GM21576 (cell line): ENCODE data around the gene SARNP.
A peak's percentile ranks its signal among the peaks of the same experiment; 100 is the strongest.

Experiments used
- ATAC-seq: cut with Tn5 transposase; IDR thresholded peaks from one replicate; pipeline ENCODE4 v1.9.1; 2021; ENCODE audit warnings: mild to moderate bottlenecking, moderate library complexity; ENCODE audit not compliant: unreplicated experiment

The SARNP gene

DNA sequence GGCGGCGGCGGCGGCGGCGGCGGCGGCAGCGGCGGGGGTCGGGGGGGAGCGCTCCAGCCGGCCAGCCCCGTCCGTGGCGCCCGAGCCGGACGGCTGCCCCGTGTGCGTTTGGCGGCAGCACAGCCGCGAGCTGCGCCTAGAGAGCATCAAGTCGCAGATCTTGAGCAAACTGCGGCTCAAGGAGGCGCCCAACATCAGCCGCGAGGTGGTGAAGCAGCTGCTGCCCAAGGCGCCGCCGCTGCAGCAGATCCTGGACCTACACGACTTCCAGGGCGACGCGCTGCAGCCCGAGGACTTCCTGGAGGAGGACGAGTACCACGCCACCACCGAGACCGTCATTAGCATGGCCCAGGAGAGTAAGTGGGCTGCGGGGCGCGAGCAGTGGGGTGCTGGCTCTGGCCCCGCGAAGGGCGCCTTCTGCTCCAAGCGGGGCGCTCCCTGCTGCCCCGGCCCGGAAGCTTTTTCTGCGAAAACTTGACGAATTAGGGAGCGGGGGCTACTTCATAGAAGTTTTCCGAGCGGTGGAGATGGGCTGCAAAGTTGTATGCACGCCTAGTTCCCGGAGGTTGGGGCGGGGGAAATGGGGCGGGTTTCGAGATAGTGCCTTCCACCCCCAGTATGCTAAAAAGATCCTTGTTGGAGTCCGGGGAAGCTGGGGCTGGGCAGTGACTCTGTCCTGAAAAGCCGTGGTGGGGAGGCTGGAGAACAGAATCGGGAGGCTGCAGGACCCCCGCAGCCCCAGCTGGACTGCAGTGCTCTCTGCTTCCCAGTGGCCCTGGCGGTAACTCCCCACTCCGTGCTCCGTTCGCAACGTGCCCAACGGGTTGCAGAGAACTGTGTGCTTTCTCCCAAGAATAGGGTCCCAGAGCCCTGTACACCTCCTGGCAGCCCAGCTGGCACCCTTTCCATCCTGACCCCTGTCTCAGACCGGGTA lies 73.9 kb downstream of the SARNP start:
- ATAC-seq: peak; percentile 37

DNA sequence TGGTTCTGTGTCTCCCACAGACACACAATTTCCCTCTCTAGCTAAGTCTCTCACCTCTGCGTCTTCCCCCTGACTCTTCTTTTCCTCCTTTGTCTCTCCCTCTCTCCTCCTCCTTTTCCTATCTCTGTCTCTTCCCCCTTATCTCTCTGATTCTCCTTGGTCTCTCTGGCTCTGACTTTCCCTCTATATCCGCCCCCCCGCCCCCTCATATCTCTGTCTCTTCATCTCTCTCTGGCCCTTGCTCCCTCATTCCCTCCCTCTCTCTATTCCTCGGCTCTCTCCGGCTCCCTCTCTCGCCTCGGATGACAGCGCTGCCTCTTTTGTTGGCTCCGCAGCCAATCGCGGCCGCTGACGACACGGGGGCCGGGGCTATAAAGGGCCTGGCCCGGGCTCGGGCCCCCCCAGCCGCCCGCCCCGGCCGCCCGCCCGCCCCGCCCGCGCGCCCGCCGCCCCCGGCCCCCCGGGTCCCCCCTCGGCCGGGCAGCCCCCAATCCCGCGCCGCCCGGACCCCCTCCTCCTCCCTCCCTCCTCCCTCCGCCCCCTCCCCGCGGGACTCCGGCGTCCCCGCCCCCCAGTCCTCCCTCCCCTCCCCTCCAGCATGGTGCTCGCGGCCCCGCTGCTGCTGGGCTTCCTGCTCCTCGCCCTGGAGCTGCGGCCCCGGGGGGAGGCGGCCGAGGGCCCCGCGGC lies 74.7 kb downstream of the SARNP start, which contains the start of gene GDF11:
Gene GDF11, plus strand, starts transcription at position 404 of the 687 bp plus-strand sequence. Its CDS starts 195 bp downstream, at position 599.
- peak; percentile 29 for ATAC-seq

DNA sequence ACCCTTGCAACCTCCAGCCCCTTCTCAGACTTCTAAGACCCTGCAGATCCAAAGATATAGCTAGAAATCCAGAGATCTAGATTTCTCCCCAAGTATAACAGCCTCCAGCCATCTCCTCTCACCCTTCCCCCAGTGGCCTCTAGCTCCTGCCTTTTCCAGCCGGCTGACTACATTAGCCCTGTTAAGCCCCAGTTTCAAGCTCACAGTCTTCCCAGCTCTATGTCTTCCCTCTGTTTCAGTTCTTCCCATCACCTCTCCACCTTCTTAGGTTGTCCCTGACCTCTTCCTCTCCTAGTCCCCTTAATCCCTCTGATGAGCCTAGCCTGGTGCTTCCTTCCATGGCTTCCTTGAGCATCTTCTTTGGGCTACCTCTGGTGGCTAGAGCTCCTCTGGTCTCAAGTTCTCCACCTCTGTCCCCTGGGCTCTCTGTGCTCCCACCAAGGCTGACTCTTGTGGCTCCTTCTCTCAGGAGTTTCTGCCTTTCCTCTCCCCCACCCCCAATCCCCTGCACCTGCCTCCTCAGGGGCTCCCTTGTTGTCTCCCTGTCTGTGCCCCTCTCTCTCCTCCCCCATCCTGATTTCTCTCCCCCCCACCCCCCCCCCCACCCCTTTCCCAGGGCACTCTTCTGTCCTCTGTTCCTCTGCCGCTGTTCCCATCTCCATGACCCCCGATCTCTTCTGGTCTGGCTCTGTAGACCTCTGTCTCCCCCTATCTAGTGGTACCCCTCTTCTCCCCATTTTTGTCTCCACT lies 75.4 kb downstream of the SARNP start:
- ATAC-seq: no peak

DNA sequence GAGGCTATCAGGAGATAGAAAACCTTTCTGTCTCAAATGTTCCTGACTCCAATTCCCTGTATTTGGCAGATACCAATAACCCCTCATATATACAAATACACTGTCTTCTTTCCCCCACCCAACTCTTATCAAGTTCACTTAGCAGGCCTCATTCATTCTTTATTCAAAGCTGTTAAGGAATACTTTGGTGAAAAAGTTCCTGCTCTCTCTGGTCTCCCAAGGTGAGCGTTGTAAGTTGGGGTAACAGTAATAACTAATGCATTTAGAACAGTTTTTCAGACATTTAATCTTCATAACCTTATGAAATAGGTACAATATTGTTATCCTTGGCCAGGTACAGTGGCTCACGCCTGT lies 78.5 kb downstream of the SARNP start:
- ATAC-seq: no peak

DNA sequence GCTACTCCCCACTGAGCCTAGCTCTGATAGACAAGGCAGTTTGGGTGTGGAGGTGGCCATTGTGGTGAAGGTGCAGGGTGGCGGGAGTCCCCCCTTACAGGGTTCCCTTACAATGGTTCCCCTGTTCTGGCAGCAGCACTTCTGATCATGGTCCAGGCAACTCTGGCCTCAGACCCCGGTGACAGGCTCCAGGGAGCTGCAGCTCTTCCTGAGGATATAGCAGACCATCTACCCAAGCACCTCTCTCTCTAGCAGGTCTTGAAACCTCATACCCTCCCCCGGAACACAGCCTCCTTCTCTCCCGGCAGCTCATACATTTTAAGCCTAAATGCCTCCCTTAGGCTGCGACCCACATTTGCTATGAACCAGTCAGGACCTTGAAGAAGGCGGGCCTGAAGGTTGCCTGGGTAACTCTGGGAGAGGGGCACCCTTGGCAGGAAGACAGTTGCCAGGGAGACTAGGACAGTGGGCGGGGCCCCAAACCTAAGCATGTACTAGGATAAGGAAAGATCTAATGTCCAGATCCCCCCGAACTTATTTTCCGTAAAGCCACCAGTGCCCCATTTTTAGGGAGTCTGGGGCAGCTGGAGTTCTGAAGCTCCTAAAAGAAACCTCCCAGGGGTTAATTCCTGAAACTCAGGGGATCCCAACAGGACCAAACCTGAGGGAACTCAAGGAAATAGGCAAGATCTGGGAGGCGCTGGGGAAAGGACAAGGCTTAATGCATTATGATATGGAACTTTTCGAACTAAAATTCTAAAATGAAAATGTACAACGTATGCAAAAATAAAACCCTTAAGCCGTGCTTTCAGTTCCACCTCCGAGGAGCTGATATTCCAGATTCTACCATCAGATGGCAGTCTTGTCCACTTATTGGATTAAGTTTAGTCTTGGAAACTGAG lies 79.2 kb downstream of the SARNP start:
- peak; percentile 86 for ATAC-seq

DNA sequence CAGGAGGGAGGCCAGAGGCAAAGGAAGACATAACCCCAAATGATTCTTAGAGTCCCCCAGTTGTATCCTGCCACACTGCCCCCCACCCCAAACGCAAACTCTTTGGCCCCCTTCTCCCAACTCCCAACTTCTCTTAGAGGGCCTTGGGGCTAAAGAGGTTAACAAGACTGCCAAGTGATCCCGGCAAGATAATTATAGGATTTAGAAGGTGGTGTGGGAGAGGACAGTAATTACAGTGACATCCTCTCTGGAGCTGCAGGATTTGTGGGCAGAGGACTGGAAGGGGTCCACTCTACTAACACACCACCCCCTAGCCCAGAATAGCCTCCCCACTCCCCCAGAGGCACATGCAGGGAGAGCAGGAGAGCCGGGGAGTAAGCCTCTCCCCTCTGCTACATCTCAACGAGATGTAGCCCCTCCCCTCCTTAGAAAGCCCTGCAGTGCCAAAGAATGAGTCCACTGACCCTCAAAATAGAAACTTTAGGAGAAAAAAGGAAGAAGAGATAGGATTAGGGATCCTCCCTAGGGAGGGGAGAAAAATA lies 79.9 kb downstream of the SARNP start:
- ATAC-seq: no peak

DNA sequence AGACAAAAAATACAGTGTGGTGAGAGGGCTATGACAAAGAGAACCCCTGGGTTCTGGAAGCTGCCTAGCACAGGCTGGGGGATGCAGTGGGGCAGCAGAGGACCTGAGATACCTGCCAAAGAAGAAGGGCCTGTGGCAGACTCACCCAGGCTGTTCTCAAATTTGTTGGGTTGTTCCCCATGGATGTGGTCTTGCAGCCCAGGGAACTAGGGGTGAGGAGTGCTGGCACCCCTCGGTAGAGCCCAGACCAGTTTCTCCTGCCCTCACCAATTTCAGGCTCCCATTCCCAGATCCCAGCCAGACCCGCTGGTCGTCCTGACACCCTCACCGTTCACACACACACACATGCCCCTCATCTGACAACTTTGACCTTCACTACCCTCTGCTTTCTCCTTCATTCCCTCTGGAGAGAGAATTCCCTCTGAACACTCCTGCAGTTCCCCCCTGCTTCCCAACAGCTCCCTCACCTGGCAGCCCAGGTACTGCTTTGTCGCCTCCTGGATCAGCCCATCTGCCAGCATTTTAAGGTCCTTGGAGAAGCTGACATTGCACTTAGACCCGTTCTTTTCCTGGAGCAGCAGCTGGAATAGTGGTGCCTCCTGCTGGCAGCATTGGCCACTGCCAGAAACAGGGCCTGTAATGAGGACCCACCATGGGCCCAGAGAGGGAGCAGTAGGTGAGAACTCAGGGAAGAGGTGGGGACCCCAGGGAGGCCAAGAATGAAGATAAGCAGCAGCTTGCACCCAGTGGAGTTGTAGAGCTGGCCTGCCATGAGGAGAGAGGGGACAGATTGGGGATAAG lies 80.5 kb downstream of the SARNP start:
- peak; percentile 43 for ATAC-seq

DNA sequence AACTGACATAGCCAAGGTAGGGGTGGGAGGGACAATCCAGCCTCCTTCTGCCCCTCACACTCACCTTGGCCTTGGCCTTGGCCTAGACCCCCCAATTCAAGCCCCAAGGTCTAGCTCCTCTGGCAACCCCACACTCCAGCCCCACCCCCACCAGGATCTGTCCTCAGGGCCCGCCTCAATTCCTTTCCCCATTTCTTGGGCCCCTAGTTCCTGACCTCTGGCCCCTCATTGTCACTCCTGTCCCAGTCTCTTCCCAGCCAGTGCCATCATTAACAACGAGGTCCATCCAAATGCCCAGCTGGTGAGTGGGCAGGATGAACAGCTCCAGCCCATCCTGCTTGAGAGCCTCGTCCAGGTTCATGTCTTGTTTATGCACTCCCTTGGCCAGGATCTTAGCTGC lies 81.4 kb downstream of the SARNP start:
- no peak for ATAC-seq

DNA sequence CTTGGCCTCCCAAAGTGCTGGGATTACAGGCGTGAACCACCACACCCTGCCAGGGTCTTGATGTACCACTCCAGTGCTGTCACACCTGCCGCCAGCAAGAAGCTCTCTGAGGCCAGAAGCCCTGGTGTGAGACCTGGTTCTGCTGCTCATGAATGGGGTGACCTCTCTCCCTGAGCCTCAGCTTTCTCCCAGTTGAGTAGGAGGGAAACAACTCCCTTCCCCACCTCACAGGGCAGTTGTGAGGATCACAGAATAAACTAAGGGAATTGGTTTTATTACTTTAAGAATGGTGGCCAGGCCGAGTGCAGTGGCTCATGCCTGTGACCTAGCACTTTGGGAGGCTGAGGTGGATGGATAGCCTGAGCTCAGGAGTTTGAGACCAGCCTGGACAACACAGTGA lies 82.9 kb downstream of the SARNP start:
- ATAC-seq: no peak

DNA sequence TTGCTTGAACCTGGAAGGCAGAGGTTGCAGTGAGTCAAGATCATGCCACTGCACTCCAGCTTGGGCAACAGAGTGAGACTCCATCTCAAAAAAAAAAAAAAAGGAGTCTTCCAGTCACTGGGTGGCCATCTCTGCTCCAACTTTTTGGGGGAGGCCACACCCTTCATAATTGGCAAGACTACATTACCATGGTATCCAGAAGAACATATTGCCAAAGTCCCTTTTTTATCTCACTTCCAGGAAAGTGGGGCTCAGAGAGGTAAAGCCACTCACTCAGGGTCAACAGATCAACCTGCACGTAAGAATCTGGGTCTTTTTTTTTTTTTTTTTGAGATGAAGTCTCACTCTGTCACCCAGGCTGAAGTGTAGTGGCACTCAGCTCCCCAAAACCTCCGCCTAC lies 83.7 kb downstream of the SARNP start:
- no peak for ATAC-seq

DNA sequence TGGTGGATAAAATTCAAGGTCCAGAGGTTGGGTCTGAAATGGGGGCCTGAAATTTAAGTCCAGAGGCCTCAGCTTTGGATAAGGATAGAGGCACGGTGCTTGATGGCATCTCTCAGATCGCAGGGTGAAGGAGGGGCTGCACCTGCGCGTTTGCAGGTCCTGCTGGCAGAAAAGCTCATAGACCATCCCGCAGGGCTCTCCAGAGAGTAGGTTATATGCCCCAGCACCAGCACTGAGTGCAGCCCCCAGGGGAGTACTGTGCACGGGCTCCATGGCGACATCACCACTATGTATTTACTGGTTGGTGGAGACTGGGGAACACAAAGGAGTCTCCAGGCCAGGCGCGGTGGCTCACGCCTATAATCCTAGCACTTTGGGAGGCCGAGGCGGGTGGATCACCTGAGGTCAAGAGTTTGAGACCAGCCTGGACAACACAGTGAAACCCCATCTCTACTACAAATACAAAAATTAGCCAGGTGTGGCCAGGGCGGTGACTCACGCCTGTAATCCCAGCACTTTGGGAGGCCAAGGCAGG lies 84.4 kb downstream of the SARNP start:
- ATAC-seq: no peak

DNA sequence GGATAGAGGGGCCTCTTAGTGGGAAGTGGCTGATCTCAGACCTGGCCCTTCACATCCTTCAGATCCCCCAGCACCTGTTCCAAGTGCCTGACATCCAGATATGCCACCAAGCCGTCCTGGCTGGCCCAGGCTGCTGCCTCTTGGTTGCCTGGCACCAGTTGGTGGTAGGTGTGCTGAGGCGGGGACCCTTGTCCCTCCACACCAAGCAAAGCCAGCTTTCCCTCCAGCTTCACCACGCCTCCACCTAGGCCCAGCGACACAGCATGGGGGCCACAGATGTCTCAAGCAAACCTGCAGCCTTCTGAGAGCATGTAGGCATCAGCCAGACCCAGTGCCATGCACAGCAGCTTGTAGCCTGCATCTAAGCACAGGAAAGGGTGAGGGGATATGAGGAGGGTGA lies 85.2 kb downstream of the SARNP start:
- ATAC-seq: no peak

DNA sequence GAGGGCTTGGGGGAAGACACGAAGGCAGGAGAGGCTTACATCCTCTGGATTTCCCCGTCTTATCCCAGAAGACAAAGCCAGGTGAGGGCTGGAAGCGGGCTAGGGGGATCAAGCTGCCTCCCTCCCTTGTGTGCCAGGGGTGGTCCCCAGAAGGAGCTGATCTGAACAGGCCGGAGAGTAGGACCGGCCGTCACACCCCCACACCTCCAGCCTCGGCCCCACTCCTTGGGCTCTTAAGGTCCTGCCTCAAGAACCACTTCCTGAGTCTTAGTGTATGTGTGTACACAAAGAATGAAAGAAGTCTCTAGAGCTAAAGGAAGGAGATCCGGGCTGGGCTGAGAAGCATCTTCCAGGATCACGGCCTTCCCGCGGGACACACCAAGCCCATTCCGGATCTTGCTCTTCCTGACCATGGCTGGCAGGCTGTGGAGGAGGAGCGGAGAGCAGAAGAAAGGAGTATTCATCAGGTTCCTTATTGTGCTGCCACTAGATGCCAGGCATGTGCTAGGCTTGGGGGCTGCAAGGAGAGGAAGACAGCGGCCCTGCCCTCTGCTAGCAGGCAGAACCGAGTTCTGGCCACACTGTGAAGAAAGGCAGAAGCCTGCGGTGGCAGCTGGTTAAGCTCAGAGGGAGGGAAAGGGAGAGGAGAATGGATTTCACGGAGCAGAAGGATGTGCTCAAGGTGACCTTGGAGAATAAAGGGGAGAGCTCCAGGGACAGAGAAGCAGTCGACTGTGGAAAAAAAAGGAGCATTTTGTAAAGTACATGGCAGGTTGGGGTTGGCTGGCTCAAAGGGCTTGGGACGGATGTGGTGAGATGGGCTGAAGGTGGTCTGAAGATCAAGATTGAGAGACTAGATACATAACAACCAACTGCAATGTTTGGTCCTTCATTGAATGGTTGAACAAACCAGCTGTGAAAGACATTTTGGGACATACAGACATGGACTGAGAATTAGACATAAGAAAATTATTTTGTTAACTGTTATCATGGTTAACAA lies 87.4 kb downstream of the SARNP start:
- peak; percentile 31 for ATAC-seq

DNA sequence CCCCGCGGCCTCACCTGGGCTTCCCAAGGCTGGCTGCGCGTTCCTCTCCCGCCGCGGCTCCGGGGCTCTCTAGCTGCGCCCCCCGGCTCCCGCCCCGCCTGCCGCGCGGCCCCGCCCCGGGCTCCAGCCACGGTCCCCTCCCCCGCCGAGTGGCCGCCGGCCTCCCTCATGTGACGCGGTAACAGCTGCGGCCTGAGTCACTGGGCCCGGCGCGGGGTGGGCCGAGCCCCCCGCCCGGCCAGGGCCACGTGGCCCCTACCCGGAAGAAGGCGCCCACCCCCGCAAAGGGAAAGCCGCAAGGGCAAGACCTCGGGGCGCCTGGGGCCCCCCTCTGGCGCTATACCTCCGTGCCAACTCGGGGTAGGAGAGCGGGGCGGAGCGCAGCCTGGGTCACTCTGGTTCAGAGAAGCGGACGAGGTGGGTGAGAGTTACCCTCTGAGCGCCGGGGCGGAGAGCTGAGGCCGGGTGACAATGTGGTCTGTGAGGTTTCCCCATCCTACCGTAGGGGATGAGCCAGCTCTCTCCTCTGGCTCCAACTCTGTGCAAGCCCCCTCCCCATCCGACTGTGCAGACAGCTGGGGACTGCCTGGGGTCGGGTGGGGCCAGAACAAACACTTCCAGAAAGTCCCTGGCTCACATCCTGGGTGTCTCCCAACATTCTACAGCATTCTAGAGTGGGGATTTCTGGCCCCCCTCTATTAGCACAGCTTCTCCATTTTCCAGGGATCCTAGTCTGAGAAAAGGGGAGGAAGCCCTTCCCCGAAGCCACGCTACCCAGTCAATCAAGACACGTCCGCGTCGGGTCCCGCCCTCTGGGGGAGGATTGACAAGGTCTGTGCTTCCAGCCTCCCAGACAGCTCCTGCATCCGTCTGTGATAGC lies 88.3 kb downstream of the SARNP start, which contains the start of gene CD63:
Gene CD63, minus strand, starts transcription at position 71 of the 880 bp plus-strand sequence. CDS start 668 bp downstream, outside the sequence.
- ATAC-seq: peak; percentile 68

DNA sequence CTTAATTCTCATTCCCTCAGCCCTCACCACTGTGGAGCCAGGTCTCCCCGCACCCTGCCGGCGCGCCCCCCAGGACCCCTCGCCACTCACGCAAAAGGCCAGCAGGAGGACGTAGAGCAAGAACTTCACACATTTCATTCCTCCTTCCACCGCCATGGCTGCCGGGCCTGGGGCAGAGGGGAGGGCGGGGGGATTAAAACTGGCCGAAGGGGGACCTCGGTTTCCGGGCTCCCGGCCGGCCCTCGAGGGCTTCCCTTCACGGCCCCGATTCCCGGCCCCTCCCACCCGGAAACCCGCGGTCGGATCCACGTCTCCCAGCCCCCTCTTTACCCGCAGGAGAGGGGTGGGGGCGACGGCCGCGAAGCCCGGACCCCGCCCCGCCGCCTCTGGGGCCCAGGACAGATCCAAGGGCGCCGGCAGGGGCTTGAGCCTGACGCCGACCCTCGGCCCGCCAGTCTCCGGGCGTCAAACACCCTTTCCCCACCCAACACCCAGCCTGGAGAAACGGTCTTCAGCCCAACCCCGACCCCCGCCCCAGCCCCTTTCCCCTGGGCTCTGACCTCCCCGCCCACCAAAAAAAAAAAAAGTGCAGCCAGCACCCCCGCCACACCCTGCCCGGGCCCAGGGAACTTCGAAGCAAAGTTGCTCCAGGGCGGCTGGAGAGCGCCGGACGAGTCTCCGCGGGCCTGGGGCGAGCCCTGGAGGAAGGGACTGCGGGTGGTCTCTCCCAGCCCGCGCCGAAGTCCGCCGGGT lies 89.2 kb downstream of the SARNP start:
- ATAC-seq: peak; percentile 7

DNA sequence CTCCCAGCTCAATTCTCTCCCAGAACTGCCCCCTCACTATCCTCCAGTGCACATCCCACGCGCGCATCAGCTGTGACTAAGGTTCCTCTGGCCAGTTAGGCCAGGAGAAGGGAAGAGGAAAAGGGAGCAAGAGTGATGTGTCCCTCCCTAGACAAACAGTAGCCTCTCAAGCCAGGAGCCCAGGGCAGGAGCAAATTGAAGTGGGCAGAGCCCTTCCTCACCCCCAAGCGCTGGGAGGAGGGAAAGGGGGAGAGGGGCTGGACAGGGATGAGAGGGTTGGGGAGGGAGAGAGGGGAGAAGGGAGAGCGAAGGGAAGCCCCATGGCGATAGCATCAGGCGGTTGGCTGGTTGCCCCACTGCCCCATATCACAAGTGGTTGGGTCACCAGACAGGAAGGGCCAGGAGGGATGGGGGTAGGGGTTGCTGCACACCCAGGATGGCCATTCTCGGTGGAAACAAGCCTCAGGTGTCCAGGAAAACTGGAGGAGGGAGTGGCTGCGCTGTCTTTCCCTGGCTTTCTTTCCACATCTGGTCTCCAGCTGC lies 89.8 kb downstream of the SARNP start:
- no peak for ATAC-seq
